Neural cell (in vitro differentiated cells): Measurements from ENCODE around the gene FBXO24. TPM values are rescaled to one million over a fixed set of nuclear protein-coding genes. Genes with fewer than 3 reads are reported as not detected.
A peak's percentile ranks its signal among the peaks of the same experiment; 100 is the strongest.

Experiments
- H2AFZ ChIP-seq: fragments of 200-600, 300-800 bp; sonication (generic), shearing (Covaris generic); 2 replicates; pipeline ENCODE4 v1.6.0; 2014; ENCODE audit warnings: low read depth, mild to moderate bottlenecking, antibody characterized with exemption, low read length, moderate library complexity
- H3F3A ChIP-seq: fragments of 200-600 bp; shearing (Covaris generic); 2 replicates; pipeline ENCODE4 v1.6.1; 2016; ENCODE audit warnings: mild to moderate bottlenecking, moderate library complexity, mixed read lengths, antibody characterized with exemption, low read length; ENCODE audit not compliant: insufficient read depth, poor library complexity, severe bottlenecking
- H3K27ac ChIP-seq: fragments of 200-600, 300-800 bp; sonication (generic), shearing (Covaris generic); 2 replicates; pipeline ENCODE4 v1.5.1; 2014; ENCODE audit warnings: mild to moderate bottlenecking, low read length, moderate library complexity
- H3K27me3 ChIP-seq: fragments of 300-800, 200-600 bp; sonication (generic), shearing (Covaris generic); 2 replicates; pipeline ENCODE4 v1.6.0; 2014; ENCODE audit warnings: mild to moderate bottlenecking, low read depth, low read length, moderate library complexity; ENCODE audit not compliant: insufficient read depth
- H3K36me3 ChIP-seq: fragments of 300-800, 200-600 bp; sonication (generic), shearing (Covaris generic); 2 replicates; pipeline ENCODE4 v1.5.1; 2014; ENCODE audit warnings: mild to moderate bottlenecking, antibody characterized with exemption, low read length, moderate library complexity; ENCODE audit not compliant: insufficient read depth
- H3K4me2 ChIP-seq: fragments of 300-800, 200-600 bp; sonication (generic), shearing (Covaris generic); 2 replicates; pipeline ENCODE4 v1.6.0; 2014; ENCODE audit warnings: mild to moderate bottlenecking, low read length
- H3K4me3 ChIP-seq: fragments of 300-800, 200-600 bp; sonication (generic), shearing (Covaris generic); 2 replicates; pipeline ENCODE4 v1.5.1; 2014; ENCODE audit warnings: mild to moderate bottlenecking, low read length, moderate library complexity
- H3K79me2 ChIP-seq: fragments of 200-600 bp; shearing (Covaris generic); replicated peaks from 2 replicates; pipeline ENCODE4 v1.6.0; 2014; ENCODE audit warnings: mild to moderate bottlenecking, low read length, moderate library complexity; ENCODE audit not compliant: insufficient read depth
- H3K9ac ChIP-seq: fragments of 300-800, 200-600 bp; sonication (generic), shearing (Covaris generic); 2 replicates; pipeline ENCODE4 v1.6.1; 2016; ENCODE audit warnings: mild to moderate bottlenecking, low read length, mixed read lengths
- H3K9me2 ChIP-seq: fragments of 200-600 bp; shearing (Covaris generic); 2 replicates; pipeline ENCODE4 v1.6.1; 2016; ENCODE audit warnings: mild to moderate bottlenecking, low read length, mixed read lengths; ENCODE audit not compliant: insufficient read depth
- H3K9me3 ChIP-seq: fragments of 200-600, 300-800 bp; sonication (generic), shearing (Covaris generic); 2 replicates; pipeline ENCODE4 v1.6.1; 2016; ENCODE audit warnings: mild to moderate bottlenecking, mixed run types, low read length, moderate library complexity, mixed read lengths
- H4K20me1 ChIP-seq: fragments of 200-600 bp; shearing (Covaris generic); 2 replicates; pipeline ENCODE4 v1.6.1; 2016; ENCODE audit warnings: mild to moderate bottlenecking, mixed run types; ENCODE audit not compliant: insufficient read depth
- CTCF ChIP-seq: fragments of 450-650 bp; IDR thresholded peaks from 2 replicates; pipeline ENCODE4 v1.5.1; 2014; ENCODE audit warnings: antibody characterized with exemption, mild to moderate bottlenecking, moderate library complexity; ENCODE audit not compliant: poor library complexity, severe bottlenecking
- EP300 ChIP-seq: fragments of 450-650 bp; conservative IDR thresholded peaks from 2 replicates; pipeline ENCODE4 v1.6.1; 2014; ENCODE audit warnings: antibody characterized with exemption, mild to moderate bottlenecking, moderate library complexity; ENCODE audit not compliant: poor library complexity, severe bottlenecking
- EZH2 ChIP-seq: fragments of 200-600, 300-800 bp; shearing (Covaris generic), sonication (generic); IDR thresholded peaks from 2 replicates; pipeline ENCODE4 v1.6.1; 2014; ENCODE audit warnings: antibody characterized with exemption, low read length, borderline replicate concordance, mild to moderate bottlenecking; ENCODE audit not compliant: insufficient read depth, poor library complexity, severe bottlenecking
- MXI1 ChIP-seq: fragments of 450-650 bp; conservative IDR thresholded peaks from 2 replicates; pipeline ENCODE4 v1.6.1; 2014; ENCODE audit warnings: antibody characterized with exemption, mild to moderate bottlenecking; ENCODE audit not compliant: poor library complexity, severe bottlenecking
- POLR2AphosphoS5 ChIP-seq: IDR thresholded peaks from 2 replicates; pipeline ENCODE4 v1.6.1; 2012
- RAD21 ChIP-seq: fragments of 450-650 bp; conservative IDR thresholded peaks from 2 replicates; pipeline ENCODE4 v1.6.1; 2014; ENCODE audit warnings: antibody characterized with exemption, mild to moderate bottlenecking, moderate library complexity
- REST ChIP-seq: IDR thresholded peaks from 2 replicates; pipeline ENCODE4 v1.6.1; 2012; ENCODE audit warnings: borderline replicate concordance
- SMC3 ChIP-seq: fragments of 450-650 bp; conservative IDR thresholded peaks from 2 replicates; pipeline ENCODE4 v1.6.1; 2014; ENCODE audit warnings: antibody characterized with exemption, mild to moderate bottlenecking, moderate library complexity; ENCODE audit not compliant: poor library complexity
- TAF1 ChIP-seq: IDR thresholded peaks from 2 replicates; pipeline ENCODE4 v1.6.1; 2012; ENCODE audit warnings: low read depth
- polyA plus RNA-seq: library from polyadenylated mRNA; depleted of rRNA; stranded (reverse); fragments of >200 nt; gene quantifications from 2 replicates; pipeline ENCODE4 v1.2.3, GENCODE V29; 2014

The FBXO24 gene
- polyA plus RNA-seq, 1 donor from 2014 or later, result 0.52 TPM

- H3K36me3 ChIP-seq, result no peaks in the 10 kb centered on the region
- H4K20me1 ChIP-seq, result no peaks in the 10 kb centered on the region
- peak within 1 kb of the TSS; percentile 39 for H3K27ac ChIP-seq
- peaks cover 7% of the 10 kb centered on the region for H3K79me2 ChIP-seq
- no peaks in the 10 kb centered on the region for H3K9me3 ChIP-seq
- peak within 1 kb of the TSS; percentile 67 for H3K9ac ChIP-seq
- H3K27me3 ChIP-seq, result no peaks in the 10 kb centered on the region
- TF ChIP-seq EZH2 (no peak), POLR2AphosphoS5 (peak; percentile 78), MXI1 (peak; percentile 100), TAF1 (peak; percentile 81), CTCF (no peak), EP300 (no peak), REST (no peak), SMC3 (peak; percentile 56), RAD21 (peak; percentile 34)
- H3K9me2 ChIP-seq, result no peaks in the 10 kb centered on the region
- H3F3A ChIP-seq, result no peaks in the 10 kb centered on the region
- peak within 1 kb of the TSS; percentile 46 for H2AFZ ChIP-seq
- peak within 1 kb of the TSS; percentile 80 for H3K4me3 ChIP-seq
- H3K4me2 ChIP-seq, result peak within 1 kb of the TSS; percentile 31
Observed at GRCh38 chr7:100538654-100539435, 47.3 kb upstream of the FBXO24 start, which contains the start of gene AGFG2. TSS of gene AGFG2 (plus strand) at chr7:100539203. CDS start at chr7:100539347, 144 bp downstream.

- Histone ChIP-seq H3K27ac (peak overlapping the region; percentile 39), H3K36me3 (no peaks in the 10 kb centered on the region), H3K4me3 (peak overlapping the region; percentile 80), H4K20me1 (no peaks in the 10 kb centered on the region), H3K9me2 (no peaks in the 10 kb centered on the region), H3K79me2 (peaks cover 7% of the 10 kb centered on the region), H3F3A (no peaks in the 10 kb centered on the region), H3K27me3 (no peaks in the 10 kb centered on the region), H3K4me2 (peak overlapping the region; percentile 31), H2AFZ (peak overlapping the region; percentile 46), H3K9me3 (no peaks in the 10 kb centered on the region), H3K9ac (peak overlapping the region; percentile 67)
- no peak for TF ChIP-seq EZH2
- no peak for TF ChIP-seq POLR2AphosphoS5
- no peak for TF ChIP-seq RAD21
- TF ChIP-seq EP300, result no peak
- TF ChIP-seq SMC3, result no peak
- no peak for TF ChIP-seq MXI1
- TF ChIP-seq REST, result no peak
- no peak for TF ChIP-seq TAF1
- no peak for TF ChIP-seq CTCF
Observed at GRCh38 chr7:100539436-100540006, 46.6 kb upstream of the FBXO24 start.
